GM21447 (cell line): Measurements from ENCODE around the gene LTA.
"Not testable (repeated sequence)": the region's sequence is repeated elsewhere in the genome, so short reads cannot be mapped to it uniquely, and the experiment has no call there.

Source experiments
- ATAC-seq: cut with Tn5 transposase; IDR thresholded peaks from one replicate; pipeline ENCODE4 v1.9.1; 2021; ENCODE audit not compliant: unreplicated experiment

Gene LTA

GRCh38 chr6:31541658-31542521 lies 30.2 kb upstream of the LTA start, which contains the start of gene DDX39B:
TSS of gene DDX39B (minus strand) at chr6:31542003. CDS start at chr6:31540532, 1,471 bp downstream.
- ATAC-seq, result peak; percentile 67

GRCh38 chr6:31543639-31544038 lies 28.4 kb upstream of the LTA start:
- no peak for ATAC-seq

- ATAC-seq, result no peak
Observed at GRCh38 chr6:31544676-31545075, 27.4 kb upstream of the LTA start.

GRCh38 chr6:31545291-31545690 lies 26.8 kb upstream of the LTA start:
- ATAC-seq, result no peak

GRCh38 chr6:31546339-31546957 lies 25.6 kb upstream of the LTA start, which contains the start of gene ATP6V1G2:
TSS of gene ATP6V1G2 (minus strand) at chr6:31546608. CDS start at chr6:31546559, 49 bp downstream.
- ATAC-seq, result peak; percentile 44

GRCh38 chr6:31546958-31547726 lies 24.9 kb upstream of the LTA start, which contains the start of gene NFKBIL1:
TSS of gene NFKBIL1 (plus strand) at chr6:31547608. CDS start at chr6:31547695, 87 bp downstream.
- peak; percentile 65 for ATAC-seq

- ATAC-seq, result no peak
Observed at GRCh38 chr6:31547727-31548543, 24.2 kb upstream of the LTA start.

GRCh38 chr6:31548544-31548873 lies 23.6 kb upstream of the LTA start:
- no peak for ATAC-seq

- not testable (repeated sequence) for ATAC-seq
Observed at GRCh38 chr6:31551371-31551770, 20.7 kb upstream of the LTA start.

GRCh38 chr6:31556307-31556706 lies 15.8 kb upstream of the LTA start:
- ATAC-seq, result no peak

GRCh38 chr6:31557443-31558317 lies 14.4 kb upstream of the LTA start:
- no peak for ATAC-seq

GRCh38 chr6:31558318-31558625 lies 13.8 kb upstream of the LTA start:
- ATAC-seq, result no peak

- ATAC-seq, result no peak
Observed at GRCh38 chr6:31558631-31559500, 13.2 kb upstream of the LTA start.

- ATAC-seq, result peak; percentile 1
Observed at GRCh38 chr6:31559606-31559957, 12.5 kb upstream of the LTA start.

GRCh38 chr6:31559958-31560696 lies 12.0 kb upstream of the LTA start:
- ATAC-seq, result peak; percentile 62

GRCh38 chr6:31560697-31561058 lies 11.4 kb upstream of the LTA start:
- ATAC-seq, result no peak

- no peak for ATAC-seq
Observed at GRCh38 chr6:31567531-31568370, 4.3 kb upstream of the LTA start.
